ENCODE results near the gene MAT1A.
A peak's percentile ranks its signal among the peaks of the same experiment; 100 is the strongest.

Gene MAT1A

DNA sequence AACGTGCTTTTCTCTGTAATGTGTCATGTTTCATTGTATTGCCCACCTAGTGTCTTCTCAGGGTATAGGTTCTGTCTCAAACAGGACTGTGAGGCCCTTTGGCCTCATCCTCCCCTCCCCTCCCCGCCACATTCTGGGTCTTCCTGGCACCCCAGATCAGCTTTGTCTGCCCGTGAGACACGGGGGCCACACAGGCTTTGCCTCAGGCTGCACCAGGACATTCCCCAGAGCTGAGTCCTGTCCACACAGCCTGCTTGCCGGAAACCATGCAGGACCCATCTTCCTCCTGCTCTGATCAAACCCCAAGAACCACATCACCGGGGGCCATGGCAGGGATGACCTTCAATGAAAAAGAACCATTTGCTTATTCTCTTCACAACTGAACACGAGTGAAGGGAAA is 18.6 kb downstream of the MAT1A start:
- TF ChIP-seq ZNF830 (tag by site-specific recombination; IDR thresholded peaks at IDR 0.05; ENCODE audit: low read depth) (no peak), GFI1B (tag by site-specific recombination; IDR thresholded peaks at IDR 0.05) (no peak), ZSCAN30 (tag by site-specific recombination; IDR thresholded peaks at IDR 0.05) (no peak), ZBTB8A (tag by site-specific recombination; IDR thresholded peaks at IDR 0.05) (no peak), GLIS2 (tag by site-specific recombination; IDR thresholded peaks at IDR 0.05) (no peak), ZNF837 (tag by site-specific recombination; IDR thresholded peaks at IDR 0.05) (no peak)
- POLR2A ChIA-PET = no interaction called here
- Histone ChIP-seq H3K4me1 (ENCODE audit: control insufficient read depth, insufficient read depth, low read length) (no peaks in the 10 kb centered on the region), H3K36me3 (ENCODE audit: control insufficient read depth in 2 of 2, insufficient read depth in 1 of 2, low read length in 2 of 2) (no peaks in the 10 kb centered on the region), H3K27ac (ENCODE audit: extremely low read depth, low read depth, low read length) (no peak overlapping the region), H3K4me3 (ENCODE audit: low read depth, low read length) (no peak overlapping the region), H3K9me3 (ENCODE audit: control insufficient read depth, insufficient read depth, low read depth, low read length) (no peaks in the 10 kb centered on the region)
- CTCF ChIA-PET = no interaction called here

DNA sequence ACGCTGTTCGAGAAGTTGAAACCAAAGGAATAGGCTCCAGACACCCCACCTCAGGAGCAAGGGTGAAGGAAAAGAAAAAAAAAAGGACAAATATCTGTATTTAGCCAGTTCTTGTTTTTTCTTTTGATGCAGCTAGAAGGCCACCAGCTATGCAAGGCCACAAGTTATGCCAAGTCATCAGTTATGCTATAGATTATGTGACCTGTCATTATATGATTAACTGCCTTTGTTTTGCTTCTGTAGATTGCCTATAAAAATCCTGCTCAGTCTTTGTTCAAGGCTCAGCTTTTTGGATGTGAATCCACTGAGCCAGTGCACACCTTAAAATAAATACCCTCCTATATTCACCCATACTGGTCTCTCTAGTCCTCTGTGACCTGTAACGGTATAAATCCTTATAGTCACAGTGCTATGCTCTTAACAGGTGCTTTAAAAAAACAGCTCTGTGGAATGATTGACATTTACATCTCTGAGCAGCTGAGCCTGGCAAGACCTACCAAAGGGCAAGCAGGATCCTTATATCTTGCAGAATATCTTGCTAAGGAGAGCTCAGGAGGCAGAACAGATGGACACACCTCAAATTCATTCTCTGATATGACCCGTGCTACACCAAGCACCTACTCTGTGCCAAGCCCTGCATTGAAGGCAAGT is 20.4 kb downstream of the MAT1A start:
- H3K4me1 ChIP-seq (ENCODE audit: control insufficient read depth, insufficient read depth, low read length) = no peaks in the 10 kb centered on the region
- H3K36me3 ChIP-seq (ENCODE audit: control insufficient read depth in 2 of 2, insufficient read depth in 1 of 2, low read length in 2 of 2) = no peaks in the 10 kb centered on the region
- no peaks in the 10 kb centered on the region for H3K9me3 ChIP-seq (ENCODE audit: control insufficient read depth, insufficient read depth, low read depth, low read length)
- CTCF ChIA-PET = interaction anchor here (0.7 to 1.5 kb wide), 3 partner anchors 8 to 178 kb away, joined by 4 to 6 read pairs (median 4); no protein-coding TSS in a partner anchor
- TF ChIP-seq ZBTB20 (tag by site-specific recombination; IDR thresholded peaks at IDR 0.05) (no peak), SETDB1 (IDR thresholded peaks at IDR 0.05; ENCODE audit: insufficient read length, low read length) (peak; percentile 42), EGR2 (tag by site-specific recombination; IDR thresholded peaks at IDR 0.05; ENCODE audit: low read depth) (no peak)
- H3K4me3 ChIP-seq (ENCODE audit: low read depth, low read length) = no peak overlapping the region
- H3K27ac ChIP-seq (ENCODE audit: extremely low read depth, low read depth, low read length) = no peak overlapping the region
- POLR2A ChIA-PET = no interaction called here

DNA sequence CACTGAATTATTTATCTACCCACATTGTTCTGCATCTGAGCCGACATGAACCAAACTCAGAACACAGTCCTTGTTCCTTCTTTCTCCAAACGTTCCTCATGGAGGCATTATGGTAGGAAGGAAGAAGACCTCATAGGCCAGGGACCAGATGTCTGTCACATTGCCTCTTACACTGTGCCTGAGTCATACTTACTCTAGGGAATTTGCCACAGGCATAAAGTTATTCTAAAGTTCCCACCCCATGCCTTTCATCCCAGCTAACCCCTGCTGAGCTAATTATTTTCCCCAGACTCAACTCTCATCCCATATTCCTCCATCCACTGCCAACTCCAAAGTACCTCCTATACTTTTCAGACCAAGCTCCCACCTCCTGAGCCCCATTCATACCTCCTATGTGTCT is 21.2 kb downstream of the MAT1A start:
- CTCF ChIA-PET = interaction anchor here (0.7 to 1.5 kb wide), 2 partner anchors 177 to 230 kb away, joined by 4 read pairs; no protein-coding TSS in a partner anchor
- Histone ChIP-seq H3K4me3 (ENCODE audit: low read depth, low read length) (no peak overlapping the region), H3K36me3 (ENCODE audit: control insufficient read depth in 2 of 2, insufficient read depth in 1 of 2, low read length in 2 of 2) (no peaks in the 10 kb centered on the region), H3K9me3 (ENCODE audit: control insufficient read depth, insufficient read depth, low read depth, low read length) (no peaks in the 10 kb centered on the region), H3K4me1 (ENCODE audit: control insufficient read depth, insufficient read depth, low read length) (no peaks in the 10 kb centered on the region), H3K27ac (ENCODE audit: extremely low read depth, low read depth, low read length) (no peak overlapping the region)
- POLR2A ChIA-PET = no interaction called here
- TF ChIP-seq ZNF585B (tag by site-specific recombination; IDR thresholded peaks at IDR 0.05) = no peak
- no peak for TF ChIP-seq SP7 (tag by site-specific recombination; IDR thresholded peaks at IDR 0.05)
- no peak for TF ChIP-seq ZNF560 (tag by site-specific recombination; IDR thresholded peaks at IDR 0.05; ENCODE audit: borderline replicate concordance)
- no peak for TF ChIP-seq RBAK (tag by site-specific recombination; IDR thresholded peaks at IDR 0.05)
- no peak for TF ChIP-seq ZNF169 (tag by site-specific recombination; IDR thresholded peaks at IDR 0.05)
- TF ChIP-seq ZNF239 (tag by site-specific recombination; IDR thresholded peaks at IDR 0.05) = no peak
- TF ChIP-seq KLF10 (tag by site-specific recombination; IDR thresholded peaks at IDR 0.05) = no peak
- TF ChIP-seq ZNF558 (tag by site-specific recombination; IDR thresholded peaks at IDR 0.05) = no peak
- TF ChIP-seq ZNF544 (tag by site-specific recombination; IDR thresholded peaks at IDR 0.05) = no peak
- no peak for TF ChIP-seq ZBTB21 (tag by site-specific recombination; IDR thresholded peaks at IDR 0.05)
- no peak for TF ChIP-seq ZNF121 (tag by site-specific recombination; IDR thresholded peaks at IDR 0.05)
- no peak for TF ChIP-seq ZNF341 (tag by site-specific recombination; IDR thresholded peaks at IDR 0.05; ENCODE audit: low read depth)
- TF ChIP-seq SP3 (tag by site-specific recombination; IDR thresholded peaks at IDR 0.05) = no peak
- TF ChIP-seq ZNF510 (tag by site-specific recombination; IDR thresholded peaks at IDR 0.05; ENCODE audit: insufficient replicate concordance) = no peak
- TF ChIP-seq SP2 (tag by site-specific recombination; IDR thresholded peaks at IDR 0.05) = no peak
- TF ChIP-seq ZNF626 (tag by site-specific recombination; IDR thresholded peaks at IDR 0.05) = no peak
- TF ChIP-seq KLF9 (tag by site-specific recombination; IDR thresholded peaks at IDR 0.05; ENCODE audit: low read depth) = no peak
- TF ChIP-seq, protein P1, sequence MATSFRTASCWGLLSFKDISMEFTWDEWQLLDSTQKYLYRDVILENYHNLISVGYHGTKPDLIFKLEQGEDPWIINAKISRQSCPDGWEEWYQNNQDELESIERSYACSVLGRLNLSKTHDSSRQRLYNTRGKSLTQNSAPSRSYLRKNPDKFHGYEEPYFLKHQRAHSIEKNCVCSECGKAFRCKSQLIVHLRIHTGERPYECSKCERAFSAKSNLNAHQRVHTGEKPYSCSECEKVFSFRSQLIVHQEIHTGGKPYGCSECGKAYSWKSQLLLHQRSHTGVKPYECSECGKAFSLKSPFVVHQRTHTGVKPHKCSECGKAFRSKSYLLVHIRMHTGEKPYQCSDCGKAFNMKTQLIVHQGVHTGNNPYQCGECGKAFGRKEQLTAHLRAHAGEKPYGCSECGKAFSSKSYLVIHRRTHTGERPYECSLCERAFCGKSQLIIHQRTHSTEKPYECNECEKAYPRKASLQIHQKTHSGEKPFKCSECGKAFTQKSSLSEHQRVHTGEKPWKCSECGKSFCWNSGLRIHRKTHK (tag by site-specific recombination; IDR thresholded peaks at IDR 0.05) = no peak
- no peak for TF ChIP-seq ZNF658 (tag by site-specific recombination; IDR thresholded peaks at IDR 0.05)
- TF ChIP-seq ZBTB8A (tag by site-specific recombination; IDR thresholded peaks at IDR 0.05) = no peak

Measured in HEK293 (cell line).